ENCODE data around the gene WNT1.

DNA sequence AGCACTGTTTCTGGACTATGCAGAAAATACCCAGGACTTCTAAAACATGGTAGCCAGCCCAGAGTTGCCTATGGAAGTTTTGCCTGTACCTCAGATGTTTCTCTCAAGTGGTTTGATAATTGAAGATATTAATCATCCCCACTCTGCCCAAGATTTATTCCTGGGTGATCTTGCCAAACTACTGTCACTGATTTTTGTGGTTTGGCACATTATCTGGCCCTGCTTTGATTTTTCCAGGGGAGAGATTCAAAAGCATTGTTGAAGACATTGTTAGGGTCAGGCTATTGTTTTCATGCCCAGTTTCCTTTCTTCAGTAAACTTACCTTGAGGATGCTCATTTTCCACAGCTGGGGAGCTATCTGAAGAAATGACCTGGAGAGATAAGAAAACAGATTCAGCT is 34.6 kb downstream of the WNT1 start:
- TF ChIP-seq CTCF (IDR thresholded peaks at IDR 0.05; ENCODE audit: low read length) (no peak), EZH2 (optimal IDR thresholded peaks at IDR 0.05; ENCODE audit: low read depth, low read length) (no peak)
